GM23338 (cell line): ENCODE results near the gene SLC43A3. TPM values are rescaled to one million over a fixed set of nuclear protein-coding genes. Genes with fewer than 3 reads are reported as not detected.

ENCODE experiments used
- ATAC-seq: fragments of 200-7000 bp; cut with Tn5 transposase; 3 replicates; pipeline ENCODE4 v1.9.1; 2020
- DNase-seq: peaks from one replicate; pipeline ENCODE4 v3.0.0-alpha.2; 2015; ENCODE audit warnings: low spot score
- H2AFZ ChIP-seq: fragments of 200-600 bp; sonication (generic); 2 replicates; pipeline ENCODE4 v1.8.0; 2016; ENCODE audit warnings: antibody characterized with exemption, mild to moderate bottlenecking, moderate library complexity
- H3F3A ChIP-seq: fragments of 200-600 bp; sonication (generic); replicated peaks from 2 replicates; pipeline ENCODE4 v1.8.0; 2017; ENCODE audit warnings: antibody characterized with exemption, mixed run types, low read depth
- H3K27ac ChIP-seq: fragments of 200-600 bp; sonication (generic); 2 replicates; pipeline ENCODE4 v1.6.1; 2016; ENCODE audit warnings: low read depth
- H3K27me3 ChIP-seq: fragments of 200-600 bp; sonication (generic); 2 replicates; pipeline ENCODE4 v1.8.0; 2016; ENCODE audit warnings: mild to moderate bottlenecking, mixed run types, moderate library complexity; ENCODE audit not compliant: insufficient read depth
- H3K36me3 ChIP-seq: fragments of 200-600 bp; sonication (generic); 2 replicates; pipeline ENCODE4 v1.8.0; 2016; ENCODE audit warnings: mild to moderate bottlenecking; ENCODE audit not compliant: insufficient read depth
- H3K4me1 ChIP-seq: fragments of 200-600 bp; sonication (generic); 2 replicates; pipeline ENCODE4 v1.8.0; 2016; ENCODE audit warnings: mild to moderate bottlenecking, moderate library complexity; ENCODE audit not compliant: insufficient read depth
- H3K4me2 ChIP-seq: fragments of 200-600 bp; sonication (generic); 2 replicates; pipeline ENCODE4 v1.7.1; 2017; ENCODE audit warnings: mixed run types
- H3K4me3 ChIP-seq: fragments of 200-600 bp; sonication (generic); 2 replicates; pipeline ENCODE4 v1.6.1; 2016; ENCODE audit warnings: mixed run types
- H3K79me2 ChIP-seq: fragments of 200-600 bp; sonication (generic); replicated peaks from 2 replicates; pipeline ENCODE4 v1.8.0; 2017; ENCODE audit warnings: mild to moderate bottlenecking; ENCODE audit not compliant: insufficient read depth
- H3K9me2 ChIP-seq: fragments of 200-600 bp; sonication (generic); 2 replicates; pipeline ENCODE4 v1.8.0; 2017; ENCODE audit not compliant: insufficient read depth
- H4K20me1 ChIP-seq: fragments of 200-600 bp; sonication (generic); replicated peaks from 2 replicates; pipeline ENCODE4 v1.8.0; 2017; ENCODE audit warnings: mild to moderate bottlenecking; ENCODE audit not compliant: insufficient read depth
- H3K27ac Mint-ChIP-seq: 2 replicates; pipeline ENCODE4 v1.8.0; 2020; ENCODE audit warnings: inconsistent platforms, mild to moderate bottlenecking, moderate library complexity, mixed read lengths
- H3K27me3 Mint-ChIP-seq: 3 replicates; pipeline ENCODE4 v1.8.0; 2022; ENCODE audit warnings: low read depth, mild to moderate bottlenecking, moderate library complexity, mixed read lengths, inconsistent platforms; ENCODE audit not compliant: insufficient read depth, poor library complexity
- H3K36me3 Mint-ChIP-seq: 3 replicates; pipeline ENCODE4 v1.8.0; 2021; ENCODE audit warnings: low read depth, mild to moderate bottlenecking, inconsistent platforms, moderate library complexity, mixed read lengths
- H3K4me1 Mint-ChIP-seq: 3 replicates; pipeline ENCODE4 v1.8.0; 2020; ENCODE audit warnings: mild to moderate bottlenecking, inconsistent platforms, mixed read lengths
- H3K4me3 Mint-ChIP-seq: 3 replicates; pipeline ENCODE4 v1.8.0; 2021; ENCODE audit warnings: moderate library complexity, mild to moderate bottlenecking, inconsistent platforms, mixed read lengths
- H3K9me3 Mint-ChIP-seq: 3 replicates; pipeline ENCODE4 v1.8.0; 2020; ENCODE audit warnings: moderate library complexity, mild to moderate bottlenecking, inconsistent platforms, mixed read lengths
- EZH2phosphoT487 ChIP-seq: fragments of 200-600 bp; sonication (generic); IDR thresholded peaks from one replicate; pipeline ENCODE4 v1.8.1; 2018; ENCODE audit warnings: antibody characterized with exemption; ENCODE audit not compliant: unreplicated experiment
- NANOG ChIP-seq: IDR thresholded peaks from 2 replicates; pipeline ENCODE4 v1.6.1; 2016; ENCODE audit warnings: antibody characterized with exemption, borderline replicate concordance
- POLR2AphosphoS5 ChIP-seq: IDR thresholded peaks from 2 replicates; pipeline ENCODE4 v1.6.1; 2016; ENCODE audit warnings: antibody characterized with exemption, low read depth
- ZNF114 ChIP-seq: fragments of 250-450 bp; sonication (Bioruptor Pico); IDR thresholded peaks from 2 replicates; pipeline ENCODE4 v1.5.0; 2020; ENCODE audit warnings: mild to moderate bottlenecking, moderate library complexity
- polyA plus RNA-seq: library from polyadenylated mRNA; unstranded; fragments of >200 nt; fragmentation: Nextera tagmentation; extraction: Ambion mirVana; gene quantifications from 2 replicates; pipeline ENCODE4 v1.2.1, GENCODE V29; 2016
- total RNA-seq: library from RNA; depleted of rRNA; stranded (reverse); fragments of >200 nt; shearing (Covaris generic); gene quantifications from 2 replicates; pipeline ENCODE4 v1.2.3, GENCODE V29; 2014
- TF ChIP-seq, protein P1 (sequence below): IDR thresholded peaks from 2 replicates; pipeline ENCODE4 v1.6.1; 2016; ENCODE audit warnings: antibody characterized with exemption
- TF ChIP-seq, protein P2 (sequence below), 2 experiments: fragments of 200-600 bp in 1 of 2; sonication (generic) in 1 of 2; conservative IDR thresholded peaks; 2 replicates each; pipeline versions ENCODE4 v1.5.1 to v1.6.1; 2016 to 2017; ENCODE audit warnings: antibody characterized with exemption in 2 of 2, low read depth in 2 of 2, mild to moderate bottlenecking in 2 of 2, moderate library complexity in 1 of 2
- TF ChIP-seq, protein P3 (sequence below): IDR thresholded peaks from one replicate; pipeline ENCODE4 v1.6.1; 2018; ENCODE audit warnings: antibody characterized with exemption; ENCODE audit not compliant: unreplicated experiment
- TF ChIP-seq, protein P4 (sequence below): fragments of 250-450 bp; sonication (Bioruptor Pico); IDR thresholded peaks from 2 replicates; pipeline ENCODE4 v1.5.0; 2020; ENCODE audit warnings: mild to moderate bottlenecking, moderate library complexity

Gene SLC43A3
- total and polyA plus RNA-seq, 2 experiments from 2014 or later: 14.3 to 24.8 TPM

DNA sequence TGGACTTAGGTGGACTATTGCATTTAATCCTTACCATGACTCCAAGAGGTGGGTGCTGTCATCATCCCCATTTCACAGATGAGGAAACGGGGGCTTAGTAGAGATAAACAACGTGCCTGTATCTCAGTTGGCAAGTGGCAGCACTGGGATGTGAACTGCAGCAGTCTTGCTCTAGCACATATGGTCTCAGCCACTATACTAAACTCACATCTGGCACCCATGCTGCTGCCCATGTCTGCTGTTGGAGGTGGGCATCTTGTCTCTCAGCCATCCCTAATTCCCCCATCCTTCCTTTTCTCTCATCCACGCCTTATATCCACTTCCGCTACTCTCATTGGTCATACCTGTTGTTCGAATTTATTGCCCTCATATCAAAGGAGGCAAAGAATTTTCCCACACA, 49.8 kb downstream of the SLC43A3 start:
- H3K36me3 Mint-ChIP-seq: no peaks in the 10 kb centered on the region
- H3K9me3 Mint-ChIP-seq: peaks cover 3% of the 10 kb centered on the region; the same call in 1 of the 3 replicates
- Histone ChIP-seq H3K36me3 (no peaks in the 10 kb centered on the region), H3K27me3 (no peaks in the 10 kb centered on the region), H3K79me2 (no peaks in the 10 kb centered on the region), H4K20me1 (no peaks in the 10 kb centered on the region), H3K27ac (no peak overlapping the region), H2AFZ (no peak overlapping the region), H3K4me1 (no peaks in the 10 kb centered on the region), H3K9me2 (no peaks in the 10 kb centered on the region), H3K4me3 (no peak overlapping the region), H3F3A (no peaks in the 10 kb centered on the region), H3K4me2 (no peak overlapping the region; the same call in 1 of the 2 replicates)
- H3K27me3 Mint-ChIP-seq: peaks cover 8% of the 10 kb centered on the region
- H3K4me1 Mint-ChIP-seq: peaks cover 2% of the 10 kb centered on the region; the same call in 2 of the 3 replicates
- no peak for DNase-seq
- H3K27ac Mint-ChIP-seq: no peak overlapping the region
- no peak overlapping the region for H3K4me3 Mint-ChIP-seq
- no peak for ATAC-seq
- TF ChIP-seq, protein P1, sequence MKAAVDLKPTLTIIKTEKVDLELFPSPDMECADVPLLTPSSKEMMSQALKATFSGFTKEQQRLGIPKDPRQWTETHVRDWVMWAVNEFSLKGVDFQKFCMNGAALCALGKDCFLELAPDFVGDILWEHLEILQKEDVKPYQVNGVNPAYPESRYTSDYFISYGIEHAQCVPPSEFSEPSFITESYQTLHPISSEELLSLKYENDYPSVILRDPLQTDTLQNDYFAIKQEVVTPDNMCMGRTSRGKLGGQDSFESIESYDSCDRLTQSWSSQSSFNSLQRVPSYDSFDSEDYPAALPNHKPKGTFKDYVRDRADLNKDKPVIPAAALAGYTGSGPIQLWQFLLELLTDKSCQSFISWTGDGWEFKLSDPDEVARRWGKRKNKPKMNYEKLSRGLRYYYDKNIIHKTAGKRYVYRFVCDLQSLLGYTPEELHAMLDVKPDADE: no peak
- TF ChIP-seq, protein P2, sequence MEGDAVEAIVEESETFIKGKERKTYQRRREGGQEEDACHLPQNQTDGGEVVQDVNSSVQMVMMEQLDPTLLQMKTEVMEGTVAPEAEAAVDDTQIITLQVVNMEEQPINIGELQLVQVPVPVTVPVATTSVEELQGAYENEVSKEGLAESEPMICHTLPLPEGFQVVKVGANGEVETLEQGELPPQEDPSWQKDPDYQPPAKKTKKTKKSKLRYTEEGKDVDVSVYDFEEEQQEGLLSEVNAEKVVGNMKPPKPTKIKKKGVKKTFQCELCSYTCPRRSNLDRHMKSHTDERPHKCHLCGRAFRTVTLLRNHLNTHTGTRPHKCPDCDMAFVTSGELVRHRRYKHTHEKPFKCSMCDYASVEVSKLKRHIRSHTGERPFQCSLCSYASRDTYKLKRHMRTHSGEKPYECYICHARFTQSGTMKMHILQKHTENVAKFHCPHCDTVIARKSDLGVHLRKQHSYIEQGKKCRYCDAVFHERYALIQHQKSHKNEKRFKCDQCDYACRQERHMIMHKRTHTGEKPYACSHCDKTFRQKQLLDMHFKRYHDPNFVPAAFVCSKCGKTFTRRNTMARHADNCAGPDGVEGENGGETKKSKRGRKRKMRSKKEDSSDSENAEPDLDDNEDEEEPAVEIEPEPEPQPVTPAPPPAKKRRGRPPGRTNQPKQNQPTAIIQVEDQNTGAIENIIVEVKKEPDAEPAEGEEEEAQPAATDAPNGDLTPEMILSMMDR (conservative IDR thresholded peaks at IDR 0.05; ENCODE audit: low read depth in 2 of 2): no peak
- TF ChIP-seq, protein P3, sequence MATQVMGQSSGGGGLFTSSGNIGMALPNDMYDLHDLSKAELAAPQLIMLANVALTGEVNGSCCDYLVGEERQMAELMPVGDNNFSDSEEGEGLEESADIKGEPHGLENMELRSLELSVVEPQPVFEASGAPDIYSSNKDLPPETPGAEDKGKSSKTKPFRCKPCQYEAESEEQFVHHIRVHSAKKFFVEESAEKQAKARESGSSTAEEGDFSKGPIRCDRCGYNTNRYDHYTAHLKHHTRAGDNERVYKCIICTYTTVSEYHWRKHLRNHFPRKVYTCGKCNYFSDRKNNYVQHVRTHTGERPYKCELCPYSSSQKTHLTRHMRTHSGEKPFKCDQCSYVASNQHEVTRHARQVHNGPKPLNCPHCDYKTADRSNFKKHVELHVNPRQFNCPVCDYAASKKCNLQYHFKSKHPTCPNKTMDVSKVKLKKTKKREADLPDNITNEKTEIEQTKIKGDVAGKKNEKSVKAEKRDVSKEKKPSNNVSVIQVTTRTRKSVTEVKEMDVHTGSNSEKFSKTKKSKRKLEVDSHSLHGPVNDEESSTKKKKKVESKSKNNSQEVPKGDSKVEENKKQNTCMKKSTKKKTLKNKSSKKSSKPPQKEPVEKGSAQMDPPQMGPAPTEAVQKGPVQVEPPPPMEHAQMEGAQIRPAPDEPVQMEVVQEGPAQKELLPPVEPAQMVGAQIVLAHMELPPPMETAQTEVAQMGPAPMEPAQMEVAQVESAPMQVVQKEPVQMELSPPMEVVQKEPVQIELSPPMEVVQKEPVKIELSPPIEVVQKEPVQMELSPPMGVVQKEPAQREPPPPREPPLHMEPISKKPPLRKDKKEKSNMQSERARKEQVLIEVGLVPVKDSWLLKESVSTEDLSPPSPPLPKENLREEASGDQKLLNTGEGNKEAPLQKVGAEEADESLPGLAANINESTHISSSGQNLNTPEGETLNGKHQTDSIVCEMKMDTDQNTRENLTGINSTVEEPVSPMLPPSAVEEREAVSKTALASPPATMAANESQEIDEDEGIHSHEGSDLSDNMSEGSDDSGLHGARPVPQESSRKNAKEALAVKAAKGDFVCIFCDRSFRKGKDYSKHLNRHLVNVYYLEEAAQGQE: no peak
- TF ChIP-seq ZNF114 (CRISPR knock-in tag) (no peak), POLR2AphosphoS5 (no peak), EZH2phosphoT487 (no peak), NANOG (no peak)
- TF ChIP-seq, protein P4, sequence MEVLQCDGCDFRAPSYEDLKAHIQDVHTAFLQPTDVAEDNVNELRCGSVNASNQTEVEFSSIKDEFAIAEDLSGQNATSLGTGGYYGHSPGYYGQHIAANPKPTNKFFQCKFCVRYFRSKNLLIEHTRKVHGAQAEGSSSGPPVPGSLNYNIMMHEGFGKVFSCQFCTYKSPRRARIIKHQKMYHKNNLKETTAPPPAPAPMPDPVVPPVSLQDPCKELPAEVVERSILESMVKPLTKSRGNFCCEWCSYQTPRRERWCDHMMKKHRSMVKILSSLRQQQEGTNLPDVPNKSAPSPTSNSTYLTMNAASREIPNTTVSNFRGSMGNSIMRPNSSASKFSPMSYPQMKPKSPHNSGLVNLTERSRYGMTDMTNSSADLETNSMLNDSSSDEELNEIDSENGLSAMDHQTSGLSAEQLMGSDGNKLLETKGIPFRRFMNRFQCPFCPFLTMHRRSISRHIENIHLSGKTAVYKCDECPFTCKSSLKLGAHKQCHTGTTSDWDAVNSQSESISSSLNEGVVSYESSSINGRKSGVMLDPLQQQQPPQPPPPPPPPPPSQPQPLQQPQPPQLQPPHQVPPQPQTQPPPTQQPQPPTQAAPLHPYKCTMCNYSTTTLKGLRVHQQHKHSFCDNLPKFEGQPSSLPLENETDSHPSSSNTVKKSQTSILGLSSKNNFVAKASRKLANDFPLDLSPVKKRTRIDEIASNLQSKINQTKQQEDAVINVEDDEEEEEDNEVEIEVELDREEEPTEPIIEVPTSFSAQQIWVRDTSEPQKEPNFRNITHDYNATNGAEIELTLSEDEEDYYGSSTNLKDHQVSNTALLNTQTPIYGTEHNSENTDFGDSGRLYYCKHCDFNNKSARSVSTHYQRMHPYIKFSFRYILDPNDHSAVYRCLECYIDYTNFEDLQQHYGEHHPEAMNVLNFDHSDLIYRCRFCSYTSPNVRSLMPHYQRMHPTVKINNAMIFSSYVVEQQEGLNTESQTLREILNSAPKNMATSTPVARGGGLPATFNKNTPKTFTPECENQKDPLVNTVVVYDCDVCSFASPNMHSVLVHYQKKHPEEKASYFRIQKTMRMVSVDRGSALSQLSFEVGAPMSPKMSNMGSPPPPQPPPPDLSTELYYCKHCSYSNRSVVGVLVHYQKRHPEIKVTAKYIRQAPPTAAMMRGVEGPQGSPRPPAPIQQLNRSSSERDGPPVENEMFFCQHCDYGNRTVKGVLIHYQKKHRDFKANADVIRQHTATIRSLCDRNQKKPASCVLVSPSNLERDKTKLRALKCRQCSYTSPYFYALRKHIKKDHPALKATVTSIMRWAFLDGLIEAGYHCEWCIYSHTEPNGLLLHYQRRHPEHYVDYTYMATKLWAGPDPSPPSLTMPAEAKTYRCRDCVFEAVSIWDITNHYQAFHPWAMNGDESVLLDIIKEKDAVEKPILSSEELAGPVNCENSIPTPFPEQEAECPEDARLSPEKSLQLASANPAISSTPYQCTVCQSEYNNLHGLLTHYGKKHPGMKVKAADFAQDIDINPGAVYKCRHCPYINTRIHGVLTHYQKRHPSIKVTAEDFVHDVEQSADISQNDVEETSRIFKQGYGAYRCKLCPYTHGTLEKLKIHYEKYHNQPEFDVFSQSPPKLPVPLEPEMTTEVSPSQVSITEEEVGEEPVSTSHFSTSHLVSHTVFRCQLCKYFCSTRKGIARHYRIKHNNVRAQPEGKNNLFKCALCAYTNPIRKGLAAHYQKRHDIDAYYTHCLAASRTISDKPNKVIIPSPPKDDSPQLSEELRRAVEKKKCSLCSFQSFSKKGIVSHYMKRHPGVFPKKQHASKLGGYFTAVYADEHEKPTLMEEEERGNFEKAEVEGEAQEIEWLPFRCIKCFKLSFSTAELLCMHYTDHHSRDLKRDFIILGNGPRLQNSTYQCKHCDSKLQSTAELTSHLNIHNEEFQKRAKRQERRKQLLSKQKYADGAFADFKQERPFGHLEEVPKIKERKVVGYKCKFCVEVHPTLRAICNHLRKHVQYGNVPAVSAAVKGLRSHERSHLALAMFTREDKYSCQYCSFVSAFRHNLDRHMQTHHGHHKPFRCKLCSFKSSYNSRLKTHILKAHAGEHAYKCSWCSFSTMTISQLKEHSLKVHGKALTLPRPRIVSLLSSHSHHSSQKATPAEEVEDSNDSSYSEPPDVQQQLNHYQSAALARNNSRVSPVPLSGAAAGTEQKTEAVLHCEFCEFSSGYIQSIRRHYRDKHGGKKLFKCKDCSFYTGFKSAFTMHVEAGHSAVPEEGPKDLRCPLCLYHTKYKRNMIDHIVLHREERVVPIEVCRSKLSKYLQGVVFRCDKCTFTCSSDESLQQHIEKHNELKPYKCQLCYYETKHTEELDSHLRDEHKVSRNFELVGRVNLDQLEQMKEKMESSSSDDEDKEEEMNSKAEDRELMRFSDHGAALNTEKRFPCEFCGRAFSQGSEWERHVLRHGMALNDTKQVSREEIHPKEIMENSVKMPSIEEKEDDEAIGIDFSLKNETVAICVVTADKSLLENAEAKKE (CRISPR knock-in tag): no peak
